Right cardiac atrium (tissue), 5 donors: ENCODE data around the gene SEMA3A. TPM values are rescaled to one million over a fixed set of nuclear protein-coding genes. Genes with fewer than 3 reads are reported as not detected.
"Not testable (repeated sequence)": the region's sequence is repeated elsewhere in the genome, so short reads cannot be mapped to it uniquely, and the experiment has no call there.

Experiments
- ATAC-seq, 2 donors: fragments of 200-7000 bp; cut with Tn5 transposase; one replicate each; pipeline versions ENCODE4 v1.8.0 to v1.9.1; 2020; ENCODE audit warnings: moderate library complexity in 2 of 2, mild to moderate bottlenecking in 1 of 2
- DNase-seq, 3 donors: peaks; one replicate each; pipeline ENCODE4 v3.0.0-alpha.2; 2020
- H3K27ac ChIP-seq: one replicate; pipeline ENCODE4 v1.5.1; 2013; ENCODE audit warnings: mild to moderate bottlenecking, low read length, control low read depth, moderate library complexity
- H3K27me3 ChIP-seq: one replicate; pipeline ENCODE4 v1.6.1; 2013; ENCODE audit not compliant: control insufficient read depth, insufficient read depth
- H3K4me1 ChIP-seq: one replicate; pipeline ENCODE4 v1.6.1; 2013; ENCODE audit warnings: low read length; ENCODE audit not compliant: control insufficient read depth, insufficient read depth
- H3K4me3 ChIP-seq: one replicate; pipeline ENCODE4 v1.5.1; 2013; ENCODE audit warnings: low read length, control low read depth
- H3K9me3 ChIP-seq: one replicate; pipeline ENCODE4 v1.6.1; 2013; ENCODE audit warnings: low read length; ENCODE audit not compliant: control insufficient read depth
- WGBS: extraction: QIAGEN DNeasy Blood & Tissue Kit; methylation state at CpG from one replicate; pipeline ENCODE4 v1.1.7; 2013; 5-methylcytosine and 5-hydroxymethylcytosine counted together
- intact Hi-C, 4 donors: fragments of 100-400 bp; cut with DNase I; formaldehyde crosslinking; loops; one replicate each; pipeline versions ENCODE4 v1.11.0 to v1.14.0; 2022 to 2023
- polyA plus RNA-seq: library from polyadenylated mRNA; stranded (reverse); fragments of 200-250 nt; gene quantifications from one replicate; pipeline ENCODE4 v1.2.3, GENCODE V29; 2013
- total RNA-seq, 4 donors: library from RNA; stranded (reverse); fragmentation: NEBNext Ultra II Directional; extraction: Animal tissue kit (Norgen Biotek cat#: 25700); gene quantifications; one replicate each; pipeline ENCODE4 v1.2.1, GENCODE V29; 2021
- donor health status: healthy with polysubstance abuse.
- donor health status: DM: no; HTN: yes; CAD: no.
- donor health status: DM: no; HTN: no; CAD: no.
- donor health status: DM: no; HTN: yes; CAD: no; lungs with severe emphysema.
- donor health status: DM: yes; HTN: yes; CAD: no.

SEMA3A gene
- total and polyA plus RNA-seq, 5 donors = 1.2 to 22.4 (median 10.0) TPM

DNA sequence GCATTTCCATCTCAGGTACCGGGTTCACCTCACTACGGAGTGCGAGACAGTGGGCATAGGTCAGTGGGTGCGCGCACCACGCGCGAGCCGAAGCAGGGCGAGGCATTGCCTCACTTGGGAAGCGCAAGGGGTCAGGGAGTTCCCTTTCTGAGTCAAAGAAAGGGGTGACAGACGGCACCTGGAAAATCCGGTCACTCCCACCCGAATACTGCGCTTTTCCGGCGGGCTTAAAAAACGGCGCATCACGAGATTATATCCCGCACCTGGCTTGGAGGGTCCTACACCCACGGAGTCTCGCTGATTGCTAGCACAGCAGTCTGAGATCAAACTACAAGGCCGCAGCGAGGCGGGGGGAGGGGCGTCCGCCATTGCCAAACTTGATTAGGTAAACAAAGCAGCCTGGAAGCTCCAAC is 132.1 kb downstream of the SEMA3A start:
- 96% methylated on average over 28 of the region's 28 CpGs for WGBS
- H3K27ac ChIP-seq, H3K4me1 ChIP-seq, H3K27me3 ChIP-seq, H3K9me3 ChIP-seq, H3K4me3 ChIP-seq, ATAC-seq, intact Hi-C loops: not testable (repeated sequence)
- DNase-seq = peak in 1 of 3 donors; percentile 35

DNA sequence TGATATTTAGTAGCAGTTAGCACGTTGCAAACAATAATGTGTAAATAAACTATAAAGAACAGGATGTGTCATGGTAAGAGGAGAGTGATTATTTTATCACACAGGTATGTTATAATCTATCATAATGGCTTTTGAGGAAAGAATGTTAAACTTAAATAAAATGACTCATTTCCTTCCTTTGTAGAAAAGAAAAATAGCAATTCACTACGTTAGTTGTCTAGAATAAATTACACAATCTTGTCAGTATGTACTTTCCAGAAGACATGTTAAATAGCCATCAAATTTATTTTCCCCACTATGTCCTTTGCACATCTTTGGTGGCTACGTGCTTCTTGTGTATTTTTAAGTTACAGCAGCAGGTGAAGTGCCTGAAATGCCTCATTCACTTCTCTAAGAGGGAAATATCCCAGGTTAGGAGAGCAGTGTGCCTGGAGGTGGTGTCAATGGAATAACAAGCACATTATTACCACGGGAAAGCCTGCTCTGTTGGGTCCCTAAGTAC is 133.8 kb downstream of the SEMA3A start:
- ATAC-seq (no peak), DNase-seq (no peak)
- no peaks in the 10 kb centered on the region for H3K9me3 ChIP-seq
- intact Hi-C loops = no loop called here
- H3K4me1 ChIP-seq = no peaks in the 10 kb centered on the region
- no peaks in the 10 kb centered on the region for H3K27me3 ChIP-seq
- no peak overlapping the region for H3K27ac ChIP-seq
- no peak overlapping the region for H3K4me3 ChIP-seq
- WGBS = 60% methylated on average over 4 of the region's 4 CpGs

GRCh38 chr7:84060000-84060399 is 134.6 kb downstream of the SEMA3A start:
- DNase-seq = no peak
- 94% methylated on average over 1 of the region's 1 CpG for WGBS
- no peak for ATAC-seq
- Histone ChIP-seq H3K27ac (no peak overlapping the region), H3K4me3 (no peak overlapping the region), H3K9me3 (no peaks in the 10 kb centered on the region), H3K27me3 (no peaks in the 10 kb centered on the region), H3K4me1 (no peaks in the 10 kb centered on the region)
- intact Hi-C loops = no loop called here

DNA sequence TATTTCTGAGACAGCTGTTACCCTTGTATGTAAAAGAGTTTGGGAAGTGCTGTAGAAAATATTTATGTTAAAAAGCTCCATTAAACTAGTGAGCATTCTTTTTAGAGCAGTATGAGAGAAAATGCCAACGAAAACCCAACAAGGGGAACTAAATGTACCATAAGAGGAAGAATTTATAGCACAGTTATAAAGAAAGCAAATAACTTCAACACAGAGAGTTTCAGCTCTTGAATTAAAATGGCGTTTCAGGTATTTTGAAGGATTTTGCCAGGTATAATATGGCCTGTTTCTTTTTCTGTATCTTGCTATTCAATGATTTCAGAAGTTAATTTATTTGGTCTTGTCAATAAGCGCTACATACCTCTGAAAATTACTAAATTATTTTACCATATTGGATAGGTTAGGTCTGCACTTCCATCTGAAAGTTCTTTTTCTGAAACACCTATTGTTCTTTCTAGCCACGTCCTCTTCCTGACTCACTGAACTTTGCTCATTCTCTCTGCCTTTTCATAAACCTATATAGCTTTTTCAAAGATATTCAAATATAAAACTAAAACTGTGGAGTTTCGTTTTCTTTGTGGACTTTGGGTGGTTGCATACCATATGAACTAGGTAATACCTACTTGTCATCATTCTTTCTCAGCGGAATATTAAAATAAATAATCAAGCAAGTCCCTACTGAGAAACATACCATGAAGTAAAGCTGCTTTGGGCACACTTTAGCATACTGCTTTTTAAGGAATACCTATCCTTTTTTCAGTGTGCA is 136.1 kb downstream of the SEMA3A start:
- Histone ChIP-seq H3K27me3 (no peaks in the 10 kb centered on the region), H3K4me1 (no peaks in the 10 kb centered on the region), H3K9me3 (no peaks in the 10 kb centered on the region), H3K27ac (no peak overlapping the region), H3K4me3 (no peak overlapping the region)
- 67% methylated on average over 6 of the region's 6 CpGs for WGBS
- ATAC-seq (no peak), DNase-seq (no peak)
- intact Hi-C loops = no loop called here

DNA sequence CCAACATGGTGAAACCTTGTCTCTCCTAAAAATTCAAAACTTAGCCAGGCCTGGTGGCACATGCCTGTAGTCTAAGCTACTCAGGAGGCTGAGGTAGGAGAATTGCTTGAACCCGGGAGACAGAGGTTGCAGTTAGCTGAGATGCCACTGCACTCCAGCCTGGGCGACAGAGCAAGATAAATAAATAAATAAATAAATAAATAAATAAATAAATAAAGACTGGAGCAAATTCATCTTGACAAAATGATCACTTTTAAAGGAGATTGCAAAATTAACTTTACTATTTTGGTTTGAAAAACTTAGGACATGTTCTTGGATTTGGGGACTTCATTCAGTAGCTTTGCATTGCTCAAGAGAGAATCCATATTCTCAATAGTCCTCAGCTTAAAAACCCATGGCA is 137.0 kb downstream of the SEMA3A start:
- Histone ChIP-seq H3K27ac (no peak overlapping the region), H3K4me3 (no peak overlapping the region), H3K9me3 (no peaks in the 10 kb centered on the region), H3K27me3 (no peaks in the 10 kb centered on the region), H3K4me1 (no peaks in the 10 kb centered on the region)
- intact Hi-C loops = no loop called here
- WGBS = 99% methylated on average over 2 of the region's 2 CpGs
- ATAC-seq = no peak
- DNase-seq = no peak

DNA sequence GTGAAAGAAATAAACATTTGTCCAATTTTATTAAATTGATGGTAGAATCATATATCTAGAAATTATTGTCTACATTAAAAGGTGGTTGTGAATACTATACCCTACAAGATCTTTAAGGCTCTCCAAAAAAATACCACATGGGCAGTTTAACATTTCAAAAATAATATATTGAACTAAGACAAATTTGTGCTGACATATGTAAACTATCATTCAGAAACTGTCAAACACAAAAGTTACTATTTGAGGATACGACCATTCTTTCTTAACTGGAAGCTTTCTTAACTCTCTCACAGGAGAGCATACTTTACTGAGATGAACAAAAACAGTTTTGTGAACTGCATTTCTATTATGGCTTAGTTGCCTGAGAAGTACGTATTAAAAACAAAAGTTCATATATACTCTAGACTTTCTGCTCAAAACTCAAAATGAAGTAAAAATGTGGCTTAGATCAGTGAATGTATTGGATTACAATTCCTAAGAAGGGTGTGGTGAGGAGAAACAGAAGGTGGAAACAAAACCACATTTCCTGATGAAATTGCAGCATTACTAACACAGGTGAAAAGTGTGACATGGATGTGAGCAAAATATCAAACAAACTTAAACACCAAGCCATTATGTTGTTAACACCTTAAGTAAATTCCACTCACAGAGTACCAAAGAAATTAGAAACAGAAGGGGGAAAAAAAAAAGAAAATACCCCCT is 138.5 kb downstream of the SEMA3A start:
- intact Hi-C loops = no loop called here
- DNase-seq (no peak), ATAC-seq (no peak)
- 92% methylated on average over 2 of the region's 2 CpGs for WGBS
- H3K27me3 ChIP-seq = no peaks in the 10 kb centered on the region
- H3K4me1 ChIP-seq = no peaks in the 10 kb centered on the region
- H3K27ac ChIP-seq = no peak overlapping the region
- H3K4me3 ChIP-seq = no peak overlapping the region
- no peaks in the 10 kb centered on the region for H3K9me3 ChIP-seq

DNA sequence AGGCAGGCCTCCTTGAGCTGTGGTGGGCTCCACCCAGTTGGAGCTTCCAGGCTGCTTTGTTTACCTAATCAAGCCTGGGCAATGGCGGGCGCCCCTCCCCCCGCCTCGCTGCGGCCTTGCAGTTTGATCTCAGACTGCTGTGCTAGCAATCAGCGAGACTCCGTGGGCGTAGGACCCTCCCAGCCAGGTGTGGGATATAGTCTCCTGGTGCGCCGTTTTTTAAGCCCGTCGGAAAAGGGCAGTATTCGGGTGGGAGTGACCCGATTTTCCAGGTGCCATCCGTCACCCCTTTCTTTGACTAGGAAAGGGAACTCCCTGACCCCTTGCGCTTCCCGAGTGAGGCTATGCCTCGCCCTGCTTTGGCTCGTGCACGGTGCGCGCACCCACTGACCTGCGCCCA is 139.4 kb downstream of the SEMA3A start:
- intact Hi-C loops, H3K4me1 ChIP-seq, H3K4me3 ChIP-seq, ATAC-seq, H3K27ac ChIP-seq, H3K9me3 ChIP-seq, H3K27me3 ChIP-seq: not testable (repeated sequence)
- DNase-seq = peak in 1 of 3 donors; percentile 28
- 86% methylated on average over 23 of the region's 23 CpGs for WGBS

DNA sequence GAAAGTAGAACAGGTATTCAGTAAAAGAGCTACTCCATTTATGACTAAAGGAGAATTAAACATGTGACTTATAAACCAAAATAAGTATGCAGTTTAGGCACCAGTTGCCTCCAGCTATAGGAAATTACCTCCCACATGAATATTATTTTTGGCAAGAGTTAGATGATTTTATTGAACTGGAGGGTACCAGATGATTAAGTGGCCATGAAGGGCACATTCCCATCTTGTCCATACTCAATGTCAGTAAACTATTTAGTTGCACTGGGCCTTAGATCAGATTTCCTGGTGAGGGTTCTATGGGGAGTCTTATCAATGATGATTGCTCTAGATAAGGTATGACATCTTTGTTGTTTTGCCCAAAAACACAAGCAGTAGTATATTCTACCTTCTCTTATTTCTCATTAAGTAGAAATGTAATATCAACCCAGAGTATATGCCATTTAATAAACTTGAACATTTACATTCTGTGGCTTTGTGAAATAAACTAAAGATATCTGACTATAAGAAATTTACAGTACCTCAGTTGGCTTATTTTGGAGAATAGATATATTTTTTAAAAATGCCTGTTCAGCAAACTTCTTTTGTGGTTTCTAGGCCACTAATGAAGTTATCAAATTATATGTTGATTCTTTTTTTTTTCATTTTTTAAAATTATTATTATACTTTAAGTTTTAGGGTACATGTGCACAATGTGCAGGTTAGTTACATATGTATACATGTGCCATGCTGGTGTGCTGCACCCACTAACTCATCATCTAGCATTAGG is 145.3 kb downstream of the SEMA3A start:
- no peak for ATAC-seq
- Histone ChIP-seq H3K4me3 (no peak overlapping the region), H3K9me3 (no peaks in the 10 kb centered on the region), H3K27ac (no peak overlapping the region), H3K4me1 (no peaks in the 10 kb centered on the region), H3K27me3 (no peaks in the 10 kb centered on the region)
- intact Hi-C loops = no loop called here
- DNase-seq = no peak

DNA sequence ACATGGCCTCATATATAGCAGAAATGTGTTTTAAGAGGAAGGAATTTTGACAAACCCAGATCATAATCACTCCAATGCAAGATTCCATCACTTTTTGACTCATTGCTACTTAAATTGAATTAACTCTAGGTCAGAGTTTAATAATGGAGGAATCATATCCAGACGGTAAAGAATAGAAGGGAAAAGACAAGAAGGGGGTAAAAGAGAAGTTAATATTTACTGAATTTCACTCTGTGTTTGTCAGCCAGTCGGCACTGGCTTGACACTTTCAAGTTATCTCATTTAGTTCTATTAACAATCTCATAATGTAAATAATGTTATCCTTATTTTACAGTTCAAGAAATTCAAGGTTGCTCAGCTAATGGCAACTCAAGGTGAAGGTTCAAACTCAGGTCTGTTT is 147.5 kb downstream of the SEMA3A start:
- DNase-seq (no peak), ATAC-seq (no peak)
- H3K9me3 ChIP-seq = no peaks in the 10 kb centered on the region
- intact Hi-C loops = no loop called here
- no peak overlapping the region for H3K27ac ChIP-seq
- WGBS = 65% methylated on average over 2 of the region's 2 CpGs
- no peak overlapping the region for H3K4me3 ChIP-seq
- no peaks in the 10 kb centered on the region for H3K27me3 ChIP-seq
- H3K4me1 ChIP-seq = no peaks in the 10 kb centered on the region

- no peaks in the 10 kb centered on the region for H3K27me3 ChIP-seq
- H3K9me3 ChIP-seq = no peaks in the 10 kb centered on the region
- no peak for DNase-seq
- ATAC-seq = no peak
- intact Hi-C loops = no loop called here
- H3K27ac ChIP-seq = no peak overlapping the region
- H3K4me3 ChIP-seq = no peak overlapping the region
- 68% methylated on average over 2 of the region's 2 CpGs for WGBS
- H3K4me1 ChIP-seq = no peaks in the 10 kb centered on the region
Measured at GRCh38 chr7:84044834-84045233, 149.8 kb downstream of the SEMA3A start.

DNA sequence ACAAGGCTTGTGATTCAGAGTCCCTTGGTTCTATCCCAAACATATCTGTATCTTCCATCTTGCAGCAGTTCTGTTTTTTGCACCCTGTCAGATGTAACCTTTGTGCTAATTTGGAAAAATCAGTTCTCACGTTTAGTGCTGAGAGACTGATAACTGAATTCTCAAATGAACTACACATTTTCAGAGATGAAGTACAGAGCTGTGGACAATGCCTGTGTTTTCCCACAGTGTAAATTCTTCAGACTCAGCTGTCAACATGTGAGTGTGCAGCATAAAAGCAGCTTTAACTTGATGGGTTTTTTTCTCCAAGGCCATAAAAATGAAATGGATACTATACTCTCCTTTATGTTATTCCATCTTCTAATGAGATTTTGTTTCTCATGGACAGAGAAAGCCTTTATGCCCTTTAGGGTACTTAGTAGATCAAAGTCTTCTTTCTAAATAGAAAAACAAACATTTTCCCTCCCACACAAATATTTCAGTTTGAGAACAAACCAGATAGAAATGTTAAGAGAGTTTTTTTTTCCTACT is 150.9 kb downstream of the SEMA3A start:
- H3K27ac ChIP-seq = no peak overlapping the region
- WGBS = 13% methylated on average over 1 of the region's 1 CpG
- no peaks in the 10 kb centered on the region for H3K4me1 ChIP-seq
- intact Hi-C loops = no loop called here
- ATAC-seq = no peak
- H3K9me3 ChIP-seq = no peaks in the 10 kb centered on the region
- H3K27me3 ChIP-seq = no peaks in the 10 kb centered on the region
- no peak for DNase-seq
- no peak overlapping the region for H3K4me3 ChIP-seq
